WTC11 (cell line): Measurements from ENCODE around the gene EPHB3. TPM values are rescaled to one million over a fixed set of nuclear protein-coding genes. Genes with fewer than 3 reads are reported as not detected.

Source experiments
- ATAC-seq: fragments of 200-7000 bp; cut with Tn5 transposase; 2 replicates; pipeline ENCODE4 v1.10.0; 2021; ENCODE audit warnings: mild to moderate bottlenecking, moderate library complexity
- CTCF ChIA-PET: fragments of 300-600 bp; sonication (Branson Sonifier 250); formaldehyde crosslinking; loops from one replicate; lab custom pipeline; 2021; ENCODE audit warnings: antibody characterized with exemption; lab: Charles Lee
- POLR2A ChIA-PET: fragments of 350-600 bp; sonication (Branson Sonifier 250); formaldehyde crosslinking; loops from one replicate; lab custom pipeline; 2021; ENCODE audit warnings: antibody characterized with exemption; lab: Charles Lee
- DNase-seq: peaks from one replicate; pipeline ENCODE4 v3.0.0; 2021; ENCODE audit warnings: low spot score
- H3K27ac Mint-ChIP-seq: 2 replicates; pipeline ENCODE4 v1.8.0; 2021; ENCODE audit warnings: mixed read lengths
- H3K27me3 Mint-ChIP-seq: 2 replicates; pipeline ENCODE4 v1.8.0; 2021; ENCODE audit warnings: low read depth, mild to moderate bottlenecking, moderate library complexity, mixed read lengths
- H3K36me3 Mint-ChIP-seq: 2 replicates; pipeline ENCODE4 v1.8.0; 2021; ENCODE audit warnings: mixed read lengths
- H3K4me1 Mint-ChIP-seq: 2 replicates; pipeline ENCODE4 v1.8.0; 2022; ENCODE audit warnings: mixed read lengths
- H3K4me3 Mint-ChIP-seq: 2 replicates; pipeline ENCODE4 v1.8.0; 2021; ENCODE audit warnings: mild to moderate bottlenecking, moderate library complexity, mixed read lengths
- H3K9me3 Mint-ChIP-seq: 2 replicates; pipeline ENCODE4 v1.8.0; 2021; ENCODE audit warnings: mixed read lengths
- AFF4 ChIP-seq: sonication (generic); formaldehyde crosslinking; IDR thresholded peaks from 2 replicates; pipeline ENCODE4 v1.8.1; 2023; ENCODE audit warnings: mild to moderate bottlenecking, missing genetic modification reagents, borderline replicate concordance
- ARID4B ChIP-seq: sonication (generic); formaldehyde crosslinking; IDR thresholded peaks from 2 replicates; pipeline ENCODE4 v1.8.0; 2023; ENCODE audit warnings: missing genetic modification reagents, mild to moderate bottlenecking, borderline replicate concordance
- ERG ChIP-seq: fragments of 250-450 bp; sonication (Bioruptor Pico); IDR thresholded peaks from 2 replicates; pipeline ENCODE4 v1.8.0; 2021; ENCODE audit warnings: mild to moderate bottlenecking
- FOXP4 ChIP-seq: sonication (generic); formaldehyde crosslinking; IDR thresholded peaks from 2 replicates; pipeline ENCODE4 v1.8.0; 2022; ENCODE audit warnings: mild to moderate bottlenecking, missing genetic modification reagents
- GRHL2 ChIP-seq: fragments of 250-450 bp; sonication (Bioruptor Pico); IDR thresholded peaks from 2 replicates; pipeline ENCODE4 v1.8.0; 2022; ENCODE audit warnings: mild to moderate bottlenecking, moderate library complexity; ENCODE audit not compliant: insufficient replicate concordance, severe bottlenecking
- HMGA2 ChIP-seq: fragments of 250-450 bp; sonication (Bioruptor Pico); IDR thresholded peaks from 2 replicates; pipeline ENCODE4 v1.4.0; 2021; ENCODE audit warnings: mild to moderate bottlenecking, moderate library complexity
- IRF2 ChIP-seq: sonication (generic); formaldehyde crosslinking; IDR thresholded peaks from 2 replicates; pipeline ENCODE4 v1.8.0; 2022; ENCODE audit warnings: low read depth, missing genetic modification reagents, borderline replicate concordance
- JAZF1 ChIP-seq: fragments of 250-450 bp; sonication (Bioruptor Pico); IDR thresholded peaks from 2 replicates; pipeline ENCODE4 v1.9.0; 2021; ENCODE audit warnings: moderate library complexity, mild to moderate bottlenecking, inconsistent platforms
- KAT7 ChIP-seq: sonication (generic); formaldehyde crosslinking; IDR thresholded peaks from 2 replicates; pipeline ENCODE4 v1.8.1; 2023; ENCODE audit warnings: missing genetic modification reagents, mild to moderate bottlenecking, borderline replicate concordance
- NFATC4 ChIP-seq: fragments of 250-450 bp; sonication (Bioruptor Pico); IDR thresholded peaks from 2 replicates; pipeline ENCODE4 v1.9.0; 2021; ENCODE audit warnings: mild to moderate bottlenecking
- NFE2L1 ChIP-seq: sonication (generic); formaldehyde crosslinking; IDR thresholded peaks from 2 replicates; pipeline ENCODE4 v1.8.1; 2023; ENCODE audit warnings: missing genetic modification reagents
- NR1H2 ChIP-seq: sonication (generic); formaldehyde crosslinking; IDR thresholded peaks from 2 replicates; pipeline ENCODE4 v1.9.0; 2021; ENCODE audit warnings: mild to moderate bottlenecking, moderate library complexity, missing genetic modification reagents
- NR2C2 ChIP-seq: sonication (generic); formaldehyde crosslinking; IDR thresholded peaks from 2 replicates; pipeline ENCODE4 v1.8.0; 2022; ENCODE audit warnings: mild to moderate bottlenecking, missing genetic modification reagents
- NR3C1 ChIP-seq: sonication (generic); formaldehyde crosslinking; conservative IDR thresholded peaks from 2 replicates; pipeline ENCODE4 v1.8.1; 2023; ENCODE audit warnings: low read depth, mild to moderate bottlenecking, missing genetic modification reagents
- RORB ChIP-seq: fragments of 250-450 bp; sonication (Bioruptor Pico); IDR thresholded peaks from 2 replicates; pipeline ENCODE4 v1.9.0; 2021; ENCODE audit warnings: mild to moderate bottlenecking
- SP1 ChIP-seq: sonication (generic); formaldehyde crosslinking; conservative IDR thresholded peaks from 2 replicates; pipeline ENCODE4 v1.8.1; 2022; ENCODE audit warnings: missing genetic modification reagents
- TEAD4 ChIP-seq: sonication (generic); formaldehyde crosslinking; IDR thresholded peaks from 2 replicates; pipeline ENCODE4 v1.8.0; 2022; ENCODE audit warnings: mild to moderate bottlenecking, missing genetic modification reagents
- ZNF425 ChIP-seq: fragments of 250-450 bp; sonication (Bioruptor Pico); conservative IDR thresholded peaks from 2 replicates; pipeline ENCODE4 v1.9.0; 2021; ENCODE audit warnings: mild to moderate bottlenecking
- total RNA-seq: library from RNA; stranded (reverse); gene quantifications from 3 replicates; pipeline ENCODE4 v1.2.3, GENCODE V29; 2021
- TF ChIP-seq, protein P1 (sequence below): sonication (generic); formaldehyde crosslinking; IDR thresholded peaks from 2 replicates; pipeline ENCODE4 v1.8.1; 2023; ENCODE audit warnings: mild to moderate bottlenecking, missing genetic modification reagents
- TF ChIP-seq, protein P2 (sequence below): sonication (generic); formaldehyde crosslinking; IDR thresholded peaks from 2 replicates; pipeline ENCODE4 v1.8.0; 2022; ENCODE audit warnings: mild to moderate bottlenecking, missing genetic modification reagents

The EPHB3 gene
- total RNA-seq, 1 experiment from 2014 or later = 11.4 TPM

DNA sequence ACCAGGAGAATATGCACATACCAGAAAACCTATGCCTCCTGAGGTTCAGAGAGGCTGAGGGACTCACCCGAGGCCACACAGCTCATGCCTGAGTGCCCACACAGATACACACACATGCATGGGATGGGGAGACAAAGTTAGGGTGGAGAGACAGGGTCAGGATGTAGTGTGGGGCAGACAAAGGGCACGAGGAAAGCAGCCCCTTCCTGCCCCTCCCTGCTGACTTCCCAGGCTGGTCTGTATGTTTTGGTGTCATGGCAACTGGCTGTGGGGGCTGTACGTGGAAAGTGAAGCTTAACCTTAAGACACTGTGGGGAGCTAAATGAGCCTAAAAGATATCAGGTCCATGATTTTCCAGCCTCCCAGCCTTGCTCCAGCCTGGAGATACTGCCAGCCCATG is 57.8 kb downstream of the EPHB3 start (continued):
- TF ChIP-seq, protein P1, sequence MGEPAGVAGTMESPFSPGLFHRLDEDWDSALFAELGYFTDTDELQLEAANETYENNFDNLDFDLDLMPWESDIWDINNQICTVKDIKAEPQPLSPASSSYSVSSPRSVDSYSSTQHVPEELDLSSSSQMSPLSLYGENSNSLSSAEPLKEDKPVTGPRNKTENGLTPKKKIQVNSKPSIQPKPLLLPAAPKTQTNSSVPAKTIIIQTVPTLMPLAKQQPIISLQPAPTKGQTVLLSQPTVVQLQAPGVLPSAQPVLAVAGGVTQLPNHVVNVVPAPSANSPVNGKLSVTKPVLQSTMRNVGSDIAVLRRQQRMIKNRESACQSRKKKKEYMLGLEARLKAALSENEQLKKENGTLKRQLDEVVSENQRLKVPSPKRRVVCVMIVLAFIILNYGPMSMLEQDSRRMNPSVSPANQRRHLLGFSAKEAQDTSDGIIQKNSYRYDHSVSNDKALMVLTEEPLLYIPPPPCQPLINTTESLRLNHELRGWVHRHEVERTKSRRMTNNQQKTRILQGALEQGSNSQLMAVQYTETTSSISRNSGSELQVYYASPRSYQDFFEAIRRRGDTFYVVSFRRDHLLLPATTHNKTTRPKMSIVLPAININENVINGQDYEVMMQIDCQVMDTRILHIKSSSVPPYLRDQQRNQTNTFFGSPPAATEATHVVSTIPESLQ (CRISPR knock-in tag) = no peak
- TF ChIP-seq, protein P2, sequence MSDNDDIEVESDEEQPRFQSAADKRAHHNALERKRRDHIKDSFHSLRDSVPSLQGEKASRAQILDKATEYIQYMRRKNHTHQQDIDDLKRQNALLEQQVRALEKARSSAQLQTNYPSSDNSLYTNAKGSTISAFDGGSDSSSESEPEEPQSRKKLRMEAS (CRISPR knock-in tag) = no peak
- TF ChIP-seq NFE2L1 (CRISPR knock-in tag) (no peak), NR3C1 (CRISPR knock-in tag) (no peak), JAZF1 (CRISPR knock-in tag) (no peak), RORB (CRISPR knock-in tag) (no peak), GRHL2 (CRISPR knock-in tag) (no peak), NFATC4 (CRISPR knock-in tag) (no peak)

- CTCF ChIA-PET = interaction anchor here (1.0 to 1.4 kb wide), 3 partner anchors 9 to 92 kb away, joined by 3 to 6 read pairs (median 3); partner anchors contain the start of genes EPHB3 and MAGEF1
- TF ChIP-seq AFF4 = no peak
- TF ChIP-seq KAT7 (CRISPR knock-in tag) = no peak
- no peak for TF ChIP-seq NR2C2 (CRISPR knock-in tag)
- no peak for TF ChIP-seq ERG (CRISPR knock-in tag)
- no peak for TF ChIP-seq NFATC4 (CRISPR knock-in tag)
- TF ChIP-seq HMGA2 (CRISPR knock-in tag) = no peak
- no peak for TF ChIP-seq ARID4B (CRISPR knock-in tag)
- no peak for TF ChIP-seq TEAD4 (CRISPR knock-in tag)
- no peak for TF ChIP-seq FOXP4 (CRISPR knock-in tag)
- no peak for TF ChIP-seq IRF2 (CRISPR knock-in tag)
- TF ChIP-seq NR1H2 (CRISPR knock-in tag) = no peak
- TF ChIP-seq RORB (CRISPR knock-in tag) = no peak
- no peak for TF ChIP-seq SP1 (CRISPR knock-in tag)
- TF ChIP-seq ZNF425 = no peak
These were observed 58.3 kb downstream of the EPHB3 start for GRCh38 chr3:184619787-184620430.

More at GRCh38 chr3:184619787-184620430, 58.3 kb downstream of the EPHB3 start:
- DNase-seq (no peak), ATAC-seq (no peak)
- no peak overlapping the region for H3K4me3 Mint-ChIP-seq
- H3K27ac Mint-ChIP-seq = no peak overlapping the region
- H3K9me3 Mint-ChIP-seq = no peaks in the 10 kb centered on the region
- no peaks in the 10 kb centered on the region for H3K36me3 Mint-ChIP-seq
- POLR2A ChIA-PET = no interaction called here
- peaks cover 24% of the 10 kb centered on the region for H3K27me3 Mint-ChIP-seq
- H3K4me1 Mint-ChIP-seq = peaks cover 3% of the 10 kb centered on the region; the same call in 1 of the 2 replicates
